Transverse colon (tissue), 4 donors: Measurements from ENCODE around the gene ASZ1. TPM values are rescaled to one million over a fixed set of nuclear protein-coding genes. Genes with fewer than 3 reads are reported as not detected.
A peak's percentile ranks its signal among the peaks of the same experiment; 100 is the strongest.

Experiments used
- DNase-seq: peaks from one replicate; pipeline ENCODE4 v3.0.0-alpha.2; 2019
- H3K27ac ChIP-seq, 4 donors: fragments of 200-600 bp; sonication (generic); 2 replicates each; pipeline ENCODE4 v1.5.1; 2016 to 2018; ENCODE audit warnings: inconsistent platforms in 4 of 4
- H3K27me3 ChIP-seq: fragments of 200-600 bp; sonication (generic); 2 replicates; pipeline ENCODE4 v1.5.1; 2017; ENCODE audit warnings: inconsistent platforms
- H3K36me3 ChIP-seq, 4 donors: fragments of 200-600 bp; sonication (generic); 2 replicates each; pipeline ENCODE4 v1.5.1; 2017 to 2019; ENCODE audit warnings: inconsistent platforms in 4 of 4
- H3K4me1 ChIP-seq, 4 donors: fragments of 200-600 bp; sonication (generic); 2 replicates each; pipeline ENCODE4 v1.5.1; 2017 to 2020; ENCODE audit warnings: inconsistent platforms in 4 of 4
- H3K4me3 ChIP-seq, 4 donors: fragments of 200-600 bp; sonication (generic); 1 replicate in 1 of 4; 2 replicates in 3 of 4; pipeline versions ENCODE4 v1.5.1 to v1.6.1; 2017 to 2019; ENCODE audit warnings: inconsistent platforms in 4 of 4
- H3K9me3 ChIP-seq, 2 donors: fragments of 200-600 bp; sonication (generic); 2 replicates each; pipeline ENCODE4 v1.5.1; 2017 to 2019; ENCODE audit warnings: inconsistent platforms in 2 of 2
- CTCF ChIP-seq, 5 experiments: fragments of 200-600 bp in 3 of 5; fragments of 450-650 bp in 2 of 5; sonication (generic) in 3 of 5; IDR thresholded peaks; 1 replicate in 2 of 5; 2 replicates in 3 of 5; pipeline ENCODE4 v1.5.1; 2016 to 2017; ENCODE audit warnings: antibody characterized with exemption in 5 of 5, inconsistent platforms in 3 of 5, mild to moderate bottlenecking in 2 of 5, moderate library complexity in 1 of 5
- EP300 ChIP-seq: sonication (generic); formaldehyde crosslinking; IDR thresholded peaks from one replicate; pipeline ENCODE4 v1.6.1; 2017; ENCODE audit warnings: antibody characterized with exemption, low read depth
- POLR2A ChIP-seq: fragments of 450-650 bp; IDR thresholded peaks from one replicate; pipeline ENCODE4 v1.6.1; 2016; ENCODE audit warnings: antibody characterized with exemption, mild to moderate bottlenecking, moderate library complexity
- POLR2AphosphoS5 ChIP-seq, 3 donors: sonication (generic); formaldehyde crosslinking; IDR thresholded peaks; one replicate each; pipeline ENCODE4 v1.6.1; 2016; ENCODE audit warnings: antibody characterized with exemption in 3 of 3
- WGBS, 2 donors: methylation state at CpG; one replicate each; pipeline ENCODE4 v1.1.5; 2018; ENCODE audit warnings: low coverage in 1 of 2; 5-methylcytosine and 5-hydroxymethylcytosine counted together
- in situ Hi-C, 4 donors: fragments of 200-750 bp; cut with MboI; loops; one replicate each; pipeline versions ENCODE4 v1.15.0 to v1.15.1; 2017; ENCODE audit warnings: low sequenced_read_pairs in 3 of 4, low pct_ligation_motif_present in 1 of 4, low pct_unique_long_range_greater_than_20kb in 1 of 4
- intact Hi-C: fragments of 100-400 bp; cut with DNase I; formaldehyde crosslinking; loops from one replicate; pipeline ENCODE4 v1.15.1; 2023; ENCODE audit warnings: low total_unique reads
- total RNA-seq, 4 donors: library from RNA; depleted of rRNA; stranded (reverse); fragments of >200 nt; gene quantifications; one replicate each; pipeline ENCODE4 v1.1.0, GENCODE V29; 2016

Gene ASZ1
- total RNA-seq, 4 donors from 2014 or later: not detected

- Histone ChIP-seq H3K9me3 (peaks cover 0 to 1% of the 10 kb centered on the region in 2 donors), H3K4me3 (no peak overlapping the region), H3K4me1 (no peaks in the 10 kb centered on the region), H3K27ac (no peak overlapping the region), H3K27me3 (no peaks in the 10 kb centered on the region), H3K36me3 (no peaks in the 10 kb centered on the region)
- TF ChIP-seq POLR2A (no peak), POLR2AphosphoS5 (IDR thresholded peaks at IDR 0.05) (no peak), EP300 (no peak), CTCF (IDR thresholded peaks at IDR 0.05) (no peak)
- in situ Hi-C loops: no loop called here
- DNase-seq: no peak
- 71% methylated on average over 1 of the region's 1 CpG; no CpG with 5 or more reads in 1 of the 2 donors for WGBS, 2 donors
- intact Hi-C loops: no loop called here
Measured at GRCh38 chr7:117393781-117394180, 33.5 kb downstream of the ASZ1 start.

- WGBS, 2 donors: 96% methylated on average over 3 of the region's 3 CpGs
- H3K4me1 ChIP-seq: peaks cover 0 to 7% (median 2%) of the 10 kb centered on the region in 4 donors
- H3K36me3 ChIP-seq: no peaks in the 10 kb centered on the region
- intact Hi-C loops: no loop called here
- no peak for DNase-seq
- TF ChIP-seq POLR2AphosphoS5 (IDR thresholded peaks at IDR 0.05) (no peak), EP300 (no peak), CTCF (IDR thresholded peaks at IDR 0.05) (no peak)
- no peak overlapping the region for H3K4me3 ChIP-seq
- H3K27ac ChIP-seq: no peak overlapping the region
- H3K9me3 ChIP-seq: peaks cover 0 to 9% of the 10 kb centered on the region in 2 donors
- H3K27me3 ChIP-seq: no peaks in the 10 kb centered on the region
- in situ Hi-C loops: no loop called here
Measured at GRCh38 chr7:117389871-117390270, 37.4 kb downstream of the ASZ1 start.

- 71 to 91% methylated on average over 1 of the region's 1 CpG for WGBS, 2 donors
- DNase-seq: no peak
- Histone ChIP-seq H3K27me3 (no peaks in the 10 kb centered on the region), H3K9me3 (peaks cover 0 to 9% of the 10 kb centered on the region in 2 donors), H3K27ac (no peak overlapping the region), H3K36me3 (no peaks in the 10 kb centered on the region), H3K4me3 (no peak overlapping the region), H3K4me1 (peaks cover 0 to 7% (median 2%) of the 10 kb centered on the region in 4 donors)
- intact Hi-C loops: no loop called here
- TF ChIP-seq POLR2A: no peak
- no peak for TF ChIP-seq POLR2AphosphoS5 (IDR thresholded peaks at IDR 0.05)
- TF ChIP-seq EP300: no peak
- TF ChIP-seq CTCF (IDR thresholded peaks at IDR 0.05): no peak
- in situ Hi-C loops: no loop called here
Measured at GRCh38 chr7:117386110-117386706, 41.1 kb downstream of the ASZ1 start.

GRCh38 chr7:117385363-117386109, 41.8 kb downstream of the ASZ1 start:
- no peak for TF ChIP-seq EP300
- no peak for TF ChIP-seq POLR2A
- TF ChIP-seq POLR2AphosphoS5 (IDR thresholded peaks at IDR 0.05): no peak
- peak in 2 of 5 experiments; percentile 26 to 33 for TF ChIP-seq CTCF (IDR thresholded peaks at IDR 0.05)
- no peak for DNase-seq
- Histone ChIP-seq H3K27ac (no peak overlapping the region), H3K4me3 (no peak overlapping the region), H3K36me3 (no peaks in the 10 kb centered on the region), H3K27me3 (no peaks in the 10 kb centered on the region), H3K9me3 (peaks cover 0 to 9% of the 10 kb centered on the region in 2 donors), H3K4me1 (peaks cover 0 to 7% (median 2%) of the 10 kb centered on the region in 4 donors)
- intact Hi-C loops: no loop called here
- 41 to 49% methylated on average over 6 of the region's 6 CpGs for WGBS, 2 donors
- in situ Hi-C loops: no loop called here
